Vagina (tissue), 2 donors: ENCODE data around the gene P4HTM.

ENCODE experiments used
- POLR2A ChIP-seq, 2 donors: fragments of 450-650 bp; IDR thresholded peaks; one replicate each; pipeline ENCODE4 v1.6.1; 2017; ENCODE audit warnings: antibody characterized with exemption in 2 of 2, mild to moderate bottlenecking in 2 of 2, moderate library complexity in 2 of 2
- POLR2AphosphoS5 ChIP-seq, 2 donors: sonication (generic); formaldehyde crosslinking; IDR thresholded peaks; one replicate each; pipeline ENCODE4 v1.9.0; 2017; ENCODE audit warnings: antibody characterized with exemption in 2 of 2, mild to moderate bottlenecking in 2 of 2, low read depth in 1 of 2; ENCODE audit not compliant: insufficient read depth in 1 of 2
- TF ChIP-seq, protein P1 (sequence below), 3 experiments: fragments of 450-650 bp in 2 of 3; fragments of 200-600 bp in 1 of 3; sonication (generic) in 1 of 3; IDR thresholded peaks; one replicate each; pipeline ENCODE4 v1.5.1; 2017 to 2019; ENCODE audit warnings: antibody characterized with exemption in 3 of 3, mild to moderate bottlenecking in 2 of 3, moderate library complexity in 2 of 3

DNA sequence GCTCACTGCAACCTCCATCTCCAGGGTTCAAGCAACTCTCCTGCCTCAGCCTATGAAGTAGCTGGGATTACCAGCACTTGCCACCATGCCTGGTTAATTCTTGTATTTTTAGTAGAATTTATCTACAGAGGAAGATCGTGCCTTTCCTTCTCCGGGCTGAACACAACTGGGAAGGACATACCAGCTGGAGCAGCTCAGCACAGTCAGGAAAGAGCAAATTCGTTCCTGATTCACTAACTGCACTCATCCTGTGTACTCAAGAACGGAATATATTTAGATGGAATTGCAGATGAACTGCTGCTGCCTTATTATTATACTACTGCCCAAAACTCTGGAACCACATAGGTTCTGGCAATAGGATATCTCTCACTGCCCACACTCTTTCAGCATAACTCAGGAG lies 27.1 kb upstream of the P4HTM start:
- TF ChIP-seq, protein P1, sequence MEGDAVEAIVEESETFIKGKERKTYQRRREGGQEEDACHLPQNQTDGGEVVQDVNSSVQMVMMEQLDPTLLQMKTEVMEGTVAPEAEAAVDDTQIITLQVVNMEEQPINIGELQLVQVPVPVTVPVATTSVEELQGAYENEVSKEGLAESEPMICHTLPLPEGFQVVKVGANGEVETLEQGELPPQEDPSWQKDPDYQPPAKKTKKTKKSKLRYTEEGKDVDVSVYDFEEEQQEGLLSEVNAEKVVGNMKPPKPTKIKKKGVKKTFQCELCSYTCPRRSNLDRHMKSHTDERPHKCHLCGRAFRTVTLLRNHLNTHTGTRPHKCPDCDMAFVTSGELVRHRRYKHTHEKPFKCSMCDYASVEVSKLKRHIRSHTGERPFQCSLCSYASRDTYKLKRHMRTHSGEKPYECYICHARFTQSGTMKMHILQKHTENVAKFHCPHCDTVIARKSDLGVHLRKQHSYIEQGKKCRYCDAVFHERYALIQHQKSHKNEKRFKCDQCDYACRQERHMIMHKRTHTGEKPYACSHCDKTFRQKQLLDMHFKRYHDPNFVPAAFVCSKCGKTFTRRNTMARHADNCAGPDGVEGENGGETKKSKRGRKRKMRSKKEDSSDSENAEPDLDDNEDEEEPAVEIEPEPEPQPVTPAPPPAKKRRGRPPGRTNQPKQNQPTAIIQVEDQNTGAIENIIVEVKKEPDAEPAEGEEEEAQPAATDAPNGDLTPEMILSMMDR (IDR thresholded peaks at IDR 0.05): no peak
- TF ChIP-seq POLR2AphosphoS5 (IDR thresholded peaks at IDR 0.05; ENCODE audit: insufficient read depth in 1 of 2, low read depth in 1 of 2) (no peak), POLR2A (IDR thresholded peaks at IDR 0.05) (no peak)
